ENCODE measurements around the gene SUGCT.
"Not testable (repeated sequence)": the region's sequence is repeated elsewhere in the genome, so short reads cannot be mapped to it uniquely, and the experiment has no call there.

Gene SUGCT

DNA sequence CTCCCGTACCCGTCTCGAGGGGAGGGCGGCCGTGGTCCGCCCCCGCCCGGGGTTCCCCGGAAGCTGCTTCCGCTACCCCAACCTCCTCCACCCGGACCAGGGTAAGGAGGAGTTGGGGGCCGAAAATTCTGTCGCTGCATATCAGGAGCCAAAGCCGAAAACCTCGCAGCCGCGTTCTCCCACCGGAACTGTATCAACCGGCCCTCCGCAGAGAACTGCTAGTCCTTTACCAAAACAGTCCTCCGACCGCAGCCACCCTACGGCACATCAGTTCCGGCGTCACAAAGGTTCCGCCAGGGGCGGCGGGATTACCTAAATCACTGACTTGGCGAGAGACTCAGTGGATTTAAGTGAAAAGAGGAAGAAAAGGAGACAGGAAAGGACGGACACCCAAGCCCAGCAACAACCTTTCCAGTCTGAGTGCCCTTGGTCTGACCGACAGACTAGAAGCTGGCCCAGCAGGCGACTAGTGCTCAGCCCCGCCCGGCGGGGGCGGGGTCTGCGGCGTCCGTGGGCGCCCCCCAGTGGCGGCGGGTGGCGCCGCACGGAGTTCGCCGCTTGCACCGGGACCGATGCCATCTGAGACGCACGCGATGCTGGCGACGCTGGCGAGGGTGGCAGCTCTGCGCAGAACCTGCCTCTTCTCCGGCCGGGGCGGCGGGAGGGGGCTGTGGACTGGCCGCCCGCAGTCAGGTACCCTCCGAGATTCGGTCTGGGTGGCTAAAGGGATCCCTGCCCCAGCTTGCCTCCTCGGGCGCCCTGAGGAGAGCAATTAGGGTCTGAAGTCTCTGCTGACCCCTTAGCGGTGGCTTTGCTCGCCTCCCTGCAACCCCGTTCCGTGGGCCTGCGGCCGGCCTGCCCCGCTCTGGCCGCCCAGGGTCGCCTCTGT, at the start of gene SUGCT, which contains the start of gene MPLKIP:
TSS of gene SUGCT (plus strand) at position 578 of the 889 bp plus-strand sequence.
TSS of gene MPLKIP (minus strand) at position 195 of the 889 bp plus-strand sequence. CDS start at position 140, 55 bp downstream.
- peak; percentile 91 for DNase-seq

- no peak for DNase-seq
These were observed 42.6 kb upstream of the SUGCT start for GRCh38 chr7:40092182-40092581.

- no peak for DNase-seq
These were observed 41.0 kb upstream of the SUGCT start for GRCh38 chr7:40093631-40094350.

GRCh38 chr7:40095230-40095629, 39.6 kb upstream of the SUGCT start:
- no peak for DNase-seq

- DNase-seq: no peak
These were observed 39.0 kb upstream of the SUGCT start for GRCh38 chr7:40095695-40096327.

DNA sequence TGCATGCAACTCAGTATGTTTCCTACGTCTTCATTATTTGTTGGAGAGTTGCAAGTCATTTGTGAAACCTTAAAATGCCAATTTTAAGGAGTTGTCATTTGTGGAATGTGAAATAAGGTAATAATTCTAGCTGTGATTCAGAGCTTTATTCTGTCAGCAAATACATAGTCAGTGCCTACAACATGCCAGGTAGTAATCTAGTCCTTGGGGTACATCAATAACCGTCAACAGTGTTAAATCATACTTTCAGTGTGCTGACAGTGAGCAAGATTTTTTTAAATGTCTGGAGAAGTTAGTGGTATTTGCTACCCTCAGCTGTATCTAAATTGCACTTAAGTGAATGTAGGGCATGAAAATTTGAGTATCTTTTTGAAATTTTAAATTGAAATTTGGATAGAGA, 37.1 kb upstream of the SUGCT start:
- DNase-seq: no peak

GRCh38 chr7:40098810-40099209, 36.0 kb upstream of the SUGCT start:
- DNase-seq: no peak

GRCh38 chr7:40099837-40100236, 35.0 kb upstream of the SUGCT start:
- DNase-seq: no peak

- DNase-seq: no peak
These were observed 33.6 kb upstream of the SUGCT start for GRCh38 chr7:40101201-40101600.

DNA sequence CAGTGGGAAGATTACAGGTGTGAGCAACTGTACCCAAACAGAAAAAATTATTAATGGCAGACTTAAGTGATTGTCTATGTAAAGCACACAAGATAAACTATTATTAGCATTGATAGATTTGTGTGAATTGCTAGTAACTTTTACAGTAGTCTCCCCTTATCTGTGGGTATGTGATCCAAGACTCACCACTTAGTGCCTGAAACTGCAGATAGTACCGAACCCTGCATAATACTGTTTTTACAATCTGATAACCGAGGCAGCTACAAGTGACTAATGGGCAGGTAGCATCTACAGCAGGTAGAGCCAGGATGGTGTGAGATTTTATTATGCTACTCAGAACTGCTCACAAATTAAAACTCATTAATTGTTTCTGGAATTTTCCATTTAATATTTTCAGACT, 31.9 kb upstream of the SUGCT start:
- no peak for DNase-seq

DNA sequence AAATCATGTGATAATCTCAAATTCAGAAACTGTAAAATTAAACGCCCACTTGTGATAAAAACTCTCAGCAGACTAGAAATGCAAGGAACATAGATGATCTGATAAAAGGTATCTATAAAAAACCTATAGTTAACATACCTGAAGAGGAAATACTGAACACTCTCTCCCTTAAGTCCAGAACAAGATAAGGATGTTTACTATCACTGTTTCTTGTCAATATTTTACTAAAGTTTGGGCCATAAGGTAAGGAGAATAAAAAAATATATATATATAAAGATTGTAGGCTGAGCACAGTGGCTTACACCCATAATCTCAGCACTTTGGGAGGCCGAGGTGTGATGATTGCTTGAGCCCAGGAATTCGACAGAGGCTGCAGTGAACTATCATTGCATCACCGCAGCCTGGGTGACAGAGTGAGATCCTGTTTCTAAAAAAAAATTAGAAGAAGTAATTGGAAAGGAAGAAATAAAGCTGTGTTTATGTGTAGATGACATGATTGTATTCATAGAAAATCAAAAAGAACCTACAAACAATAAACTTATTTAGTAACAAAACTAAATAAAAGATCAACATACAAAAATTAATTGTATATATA, 28.8 kb upstream of the SUGCT start:
- no peak for DNase-seq

GRCh38 chr7:40115936-40116335, 18.9 kb upstream of the SUGCT start:
- no peak for DNase-seq

GRCh38 chr7:40117199-40117598, 17.6 kb upstream of the SUGCT start:
- not testable (repeated sequence) for DNase-seq

DNA sequence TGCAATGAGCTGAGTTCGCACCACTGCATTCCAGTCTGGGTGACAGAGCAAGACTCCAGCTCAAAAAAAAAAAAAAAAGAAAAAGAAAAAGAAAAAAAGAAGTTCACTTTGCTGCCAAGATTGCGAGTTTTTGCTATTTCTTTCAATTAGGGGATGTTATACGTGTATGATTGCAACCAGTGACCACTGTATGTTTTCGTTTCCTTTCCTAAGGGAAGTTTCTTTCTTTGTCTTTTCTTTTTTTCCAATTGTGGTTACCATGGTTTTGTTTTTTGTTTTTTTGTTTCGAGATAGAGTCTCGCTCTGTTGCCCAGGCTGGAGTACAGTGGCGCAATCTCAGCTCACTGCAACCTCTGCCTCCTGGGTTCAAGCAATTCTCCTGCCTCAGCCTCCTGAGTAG, 16.6 kb upstream of the SUGCT start:
- DNase-seq: not testable (repeated sequence)

DNA sequence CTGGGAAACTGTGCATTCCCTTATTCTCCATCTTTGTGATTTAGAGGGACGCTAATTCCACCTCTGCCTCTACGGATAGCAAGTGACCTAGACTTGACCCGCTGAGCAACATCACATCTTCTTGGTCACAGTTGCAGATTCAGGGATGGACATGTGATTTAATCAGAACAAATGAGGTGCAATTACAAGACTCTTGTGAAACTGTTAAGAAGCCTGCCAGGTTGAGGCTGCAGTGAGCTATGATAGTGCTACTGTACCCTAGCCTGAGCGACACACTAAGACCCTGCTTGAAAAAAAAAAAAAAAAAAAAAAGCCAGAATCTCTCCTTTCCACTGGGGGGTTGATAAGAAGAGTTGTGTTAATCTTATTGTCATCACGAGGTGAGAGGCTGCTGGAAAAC, 14.8 kb upstream of the SUGCT start:
- no peak for DNase-seq

DNA sequence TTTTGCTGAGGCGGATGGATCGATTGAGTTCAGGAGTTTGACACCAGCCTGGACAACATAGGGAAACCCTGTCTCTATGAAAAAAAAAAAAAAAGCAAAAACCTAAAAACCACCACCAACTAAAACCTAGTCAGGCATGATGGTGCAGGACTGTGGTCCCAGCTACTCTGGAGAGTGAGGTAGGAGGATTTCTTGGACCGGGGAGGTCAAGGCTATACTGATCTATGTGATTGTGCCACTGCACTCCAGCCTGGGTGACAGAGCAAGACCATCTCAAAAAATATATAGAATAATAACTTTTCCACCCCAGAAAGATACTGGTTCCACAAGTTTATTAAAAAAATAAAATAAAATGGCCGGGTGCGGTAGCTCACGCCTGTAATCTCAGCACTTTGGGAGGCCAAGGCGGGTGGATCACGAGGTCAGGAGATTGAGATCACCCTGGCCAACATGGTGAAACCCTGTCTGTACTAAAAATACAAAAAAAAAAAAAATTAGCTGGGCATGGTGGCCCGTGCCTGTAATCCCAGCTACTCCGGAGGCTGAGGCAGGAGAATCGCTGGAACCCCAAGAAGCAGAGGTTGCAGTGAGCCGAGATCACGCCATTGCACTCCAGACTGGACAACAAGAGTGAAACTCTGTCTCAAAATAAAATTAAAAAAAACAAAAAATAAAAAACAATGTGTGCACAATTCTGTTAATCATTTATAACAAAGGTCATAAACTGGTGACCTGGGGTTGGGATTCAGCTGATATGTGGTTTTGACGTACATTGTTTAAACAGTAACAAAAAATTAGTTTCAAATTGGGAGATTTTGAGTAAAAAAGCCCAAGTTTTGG, 12.5 kb upstream of the SUGCT start:
- DNase-seq: not testable (repeated sequence)

- DNase-seq: no peak
These were observed 11.9 kb upstream of the SUGCT start for GRCh38 chr7:40122940-40123254.

- DNase-seq: no peak
These were observed 1.0 kb upstream of the SUGCT start for GRCh38 chr7:40133561-40134427.

DNA sequence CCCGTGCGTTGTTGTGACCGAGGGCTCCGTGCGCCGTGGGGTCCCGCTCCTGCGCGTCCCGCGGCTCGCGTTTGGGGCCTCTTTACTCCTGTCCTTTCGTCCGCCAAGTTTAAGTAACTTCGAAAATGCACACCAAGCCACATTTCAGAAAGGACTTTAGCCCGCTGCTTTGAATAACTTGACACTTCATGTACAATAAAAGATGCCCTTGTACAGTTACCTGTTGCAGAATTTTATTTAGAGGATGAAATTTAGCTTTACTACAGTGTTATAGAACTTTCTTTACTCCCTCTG, 459 bp downstream of the SUGCT start:
- no peak for DNase-seq

DNA sequence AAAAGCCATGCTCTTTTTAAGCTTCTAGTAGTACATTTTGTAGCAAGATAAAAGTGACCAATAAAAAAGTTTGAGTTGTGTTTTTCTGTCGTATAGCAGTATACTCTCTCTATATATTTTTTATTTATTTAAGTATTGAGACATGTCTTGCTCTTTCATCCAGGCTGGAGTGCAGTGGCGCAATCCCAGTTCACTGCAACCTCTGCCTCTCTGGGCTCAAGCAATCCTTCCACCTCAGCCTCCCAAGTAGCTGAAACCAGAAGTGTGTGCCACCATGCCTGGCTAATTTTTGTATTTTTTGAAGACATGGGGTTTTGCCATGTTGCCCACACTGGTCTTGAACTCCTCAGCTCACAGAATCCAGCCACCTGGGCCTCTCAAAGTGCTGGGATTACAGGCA, 2.8 kb downstream of the SUGCT start:
- no peak for DNase-seq

- DNase-seq: no peak
These were observed 4.2 kb downstream of the SUGCT start for GRCh38 chr7:40138973-40139372.

GRCh38 chr7:40139891-40140290, 5.1 kb downstream of the SUGCT start:
- DNase-seq: not testable (repeated sequence)
